ENCODE results near the gene LCAT.
"Not testable (repeated sequence)": the region's sequence is repeated elsewhere in the genome, so short reads cannot be mapped to it uniquely, and the experiment has no call there.

Gene LCAT

DNA sequence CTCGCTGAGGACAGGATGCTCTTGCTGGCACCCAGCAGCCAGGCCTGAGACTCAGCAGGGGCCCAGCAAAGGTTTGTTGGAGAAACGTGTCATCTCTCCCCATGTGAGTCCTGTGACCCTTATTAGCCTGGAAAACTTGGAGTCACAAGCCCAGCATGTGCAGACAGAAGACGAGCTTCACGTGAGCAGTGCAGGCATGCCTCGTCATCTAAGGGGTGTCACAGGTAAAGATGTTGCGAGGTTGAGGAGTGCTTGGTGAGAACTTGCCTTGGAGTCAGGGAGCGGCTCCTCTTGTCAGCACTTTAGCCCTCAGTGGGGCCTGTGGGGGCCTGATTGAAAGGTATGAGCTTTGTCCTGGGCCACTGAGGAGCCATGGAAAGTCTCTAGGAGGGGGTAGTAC is 10.1 kb downstream of the LCAT start:
- in situ Hi-C loops (cut with MboI; ENCODE audit: low sequenced_read_pairs) = no loop called here

DNA sequence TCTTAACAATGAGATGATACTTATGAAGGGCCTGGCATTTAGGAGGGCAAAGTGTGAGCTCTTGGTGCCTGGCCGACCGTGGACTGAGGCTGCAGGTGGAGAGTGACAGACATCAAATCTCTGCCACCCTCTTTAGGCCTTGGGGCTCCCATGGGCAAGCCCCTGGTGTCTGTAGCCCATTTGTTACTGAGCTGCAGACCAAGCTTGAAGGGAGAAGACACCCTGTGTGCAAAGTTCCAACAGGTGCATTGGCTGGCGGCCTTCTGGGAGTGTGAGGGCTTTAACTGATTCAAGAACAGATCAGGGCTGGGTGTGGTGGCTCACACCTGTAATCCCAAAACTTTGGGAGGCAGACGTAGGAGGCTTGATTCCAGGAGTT is 11.5 kb downstream of the LCAT start:
- in situ Hi-C loops (cut with MboI; ENCODE audit: low sequenced_read_pairs) = no loop called here

DNA sequence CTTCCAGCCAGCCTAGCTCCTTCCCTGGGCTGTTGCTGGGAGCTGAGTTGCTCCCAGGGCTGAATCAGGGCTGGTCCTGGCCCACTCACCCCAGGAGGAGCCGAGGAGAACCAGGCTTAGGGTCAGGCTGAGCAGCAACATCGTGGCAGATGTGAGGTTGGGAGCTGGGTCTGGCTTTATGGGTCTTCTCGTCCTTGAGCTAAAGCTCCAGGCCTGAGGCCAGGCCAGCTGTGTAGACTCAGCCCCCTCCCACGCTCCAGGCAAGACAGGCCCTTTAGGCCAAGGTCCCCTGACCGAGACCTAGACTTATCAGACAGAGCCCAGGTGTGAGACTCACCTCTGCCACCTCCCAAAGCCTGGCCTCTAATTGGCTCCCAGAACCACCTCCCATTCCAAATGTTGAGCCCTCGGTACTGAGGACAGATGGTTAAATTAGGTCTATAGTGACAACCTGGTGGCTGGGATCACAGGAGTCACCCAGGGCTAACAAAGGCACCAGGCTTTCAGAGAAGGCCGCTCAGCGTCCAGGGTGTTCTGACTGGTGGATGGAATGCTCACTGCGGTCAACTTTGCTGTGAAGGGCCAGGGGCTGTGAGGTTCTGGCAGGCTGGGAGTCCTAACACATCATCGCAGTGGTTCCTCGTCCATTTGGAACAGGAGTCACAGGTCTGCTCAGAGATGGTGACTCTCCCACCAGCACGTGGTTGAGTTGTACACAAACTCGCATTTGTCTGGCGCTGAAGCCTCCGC is 12.0 kb downstream of the LCAT start, which contains the start of gene CTRL:
TSS of gene CTRL (minus strand) at position 151 of the 750 bp plus-strand sequence. CDS start at position 141, 10 bp downstream.
- in situ Hi-C loops (cut with MboI; ENCODE audit: low sequenced_read_pairs) = no loop called here

DNA sequence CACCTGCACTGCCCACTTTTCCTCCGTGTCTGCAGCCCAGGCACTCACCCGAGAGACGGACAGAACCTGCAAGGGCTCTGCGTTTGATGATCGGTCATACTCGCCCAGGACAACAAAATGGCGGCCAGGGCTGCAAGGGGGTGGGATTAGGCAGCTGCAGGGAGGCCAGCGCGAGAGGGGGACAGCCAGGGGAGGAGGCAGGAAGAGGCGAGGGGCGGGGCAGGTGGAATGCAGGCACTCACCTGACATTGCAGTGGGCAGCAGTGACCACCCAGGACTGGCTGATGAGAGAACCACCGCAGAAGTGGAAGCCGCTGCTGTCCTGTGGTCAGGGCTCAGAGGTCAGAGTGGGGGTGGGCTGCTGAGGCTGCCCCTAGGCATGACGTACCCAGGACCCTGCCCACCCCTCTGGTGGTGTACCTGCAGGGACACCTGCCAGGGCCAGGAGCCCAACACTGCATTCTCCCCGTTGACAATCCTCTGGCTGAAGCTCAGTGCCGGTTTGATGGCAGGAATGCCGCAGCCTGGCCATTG is 13.2 kb downstream of the LCAT start:
- in situ Hi-C loops (cut with MboI; ENCODE audit: low sequenced_read_pairs) = no loop called here

DNA sequence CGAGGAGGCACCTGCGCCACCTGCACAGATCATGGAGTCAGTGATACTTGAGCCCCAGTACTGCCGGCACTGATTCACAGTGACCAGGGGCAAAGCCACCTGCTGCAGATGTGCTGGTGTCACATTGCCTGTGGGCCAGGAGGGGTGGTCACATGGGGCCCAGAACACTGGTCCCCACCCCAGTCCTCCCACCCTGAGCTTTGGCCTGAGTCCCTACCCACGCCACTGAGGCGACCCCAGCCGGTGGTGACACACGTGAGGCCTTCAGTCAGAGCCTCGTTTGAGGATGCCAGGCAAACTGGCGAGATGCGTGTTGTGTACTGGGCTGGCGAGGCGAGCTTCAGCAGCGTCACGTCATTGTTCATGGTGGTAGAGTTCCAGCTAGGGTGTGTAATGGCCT is 13.7 kb downstream of the LCAT start:
- in situ Hi-C loops (cut with MboI; ENCODE audit: low sequenced_read_pairs) = no loop called here

DNA sequence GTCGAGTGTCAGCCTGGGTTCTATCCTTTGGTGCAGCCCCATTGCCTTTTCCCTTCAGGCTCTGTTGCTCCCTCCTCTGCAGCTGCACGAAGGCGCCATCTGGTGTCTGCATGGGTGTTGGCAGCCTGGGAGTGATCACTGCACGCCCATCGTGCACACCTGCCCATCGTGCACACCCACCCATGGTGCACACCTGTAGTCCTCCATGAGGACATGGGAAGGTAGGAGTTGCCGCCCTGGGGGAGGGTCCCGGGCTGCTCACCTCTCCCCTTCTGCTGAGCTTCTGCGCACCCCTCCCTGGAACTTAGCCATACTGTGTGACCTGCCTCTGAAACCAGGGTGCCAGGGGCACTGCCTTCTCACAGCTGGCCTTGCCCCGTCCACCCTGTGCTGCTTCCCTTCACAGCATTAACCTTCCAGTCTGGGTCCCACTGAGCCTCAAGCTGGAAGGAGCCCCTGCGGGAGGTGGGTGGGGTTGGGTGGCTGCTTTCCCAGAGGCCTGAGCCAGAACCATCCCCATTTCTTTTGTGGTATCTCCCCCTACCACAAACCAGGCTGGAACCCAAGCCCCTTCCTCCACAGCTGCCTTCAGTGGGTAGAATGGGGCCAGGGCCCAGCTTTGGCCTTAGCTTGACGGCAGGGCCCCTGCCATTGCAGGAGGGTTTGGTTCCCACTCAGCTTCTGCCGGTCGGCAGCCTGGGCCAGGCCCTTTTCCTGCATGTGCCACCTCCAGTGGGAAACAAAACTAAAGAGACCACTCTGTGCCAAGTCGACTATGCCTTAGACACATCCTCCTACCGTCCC is 15.2 kb downstream of the LCAT start:
- in situ Hi-C loops (cut with MboI; ENCODE audit: low sequenced_read_pairs) = no loop called here

DNA sequence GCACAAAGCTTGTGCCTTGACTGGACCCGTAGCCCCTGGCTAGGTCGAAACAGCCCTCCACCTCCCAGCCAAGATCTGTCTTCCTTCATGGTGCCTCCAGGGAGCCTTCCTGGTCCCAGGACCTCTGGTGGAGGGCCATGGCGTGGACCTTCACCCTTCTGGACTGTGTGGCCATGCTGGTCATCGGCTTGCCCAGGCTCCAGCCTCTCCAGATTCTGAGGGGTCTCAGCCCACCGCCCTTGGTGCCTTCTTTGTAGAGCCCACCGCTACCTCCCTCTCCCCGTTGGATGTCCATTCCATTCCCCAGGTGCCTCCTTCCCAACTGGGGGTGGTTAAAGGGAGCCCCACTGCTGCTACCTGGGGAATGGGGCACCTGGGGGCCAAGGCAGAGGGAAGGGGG is 15.8 kb downstream of the LCAT start:
- in situ Hi-C loops (cut with MboI; ENCODE audit: low sequenced_read_pairs) = no loop called here

DNA sequence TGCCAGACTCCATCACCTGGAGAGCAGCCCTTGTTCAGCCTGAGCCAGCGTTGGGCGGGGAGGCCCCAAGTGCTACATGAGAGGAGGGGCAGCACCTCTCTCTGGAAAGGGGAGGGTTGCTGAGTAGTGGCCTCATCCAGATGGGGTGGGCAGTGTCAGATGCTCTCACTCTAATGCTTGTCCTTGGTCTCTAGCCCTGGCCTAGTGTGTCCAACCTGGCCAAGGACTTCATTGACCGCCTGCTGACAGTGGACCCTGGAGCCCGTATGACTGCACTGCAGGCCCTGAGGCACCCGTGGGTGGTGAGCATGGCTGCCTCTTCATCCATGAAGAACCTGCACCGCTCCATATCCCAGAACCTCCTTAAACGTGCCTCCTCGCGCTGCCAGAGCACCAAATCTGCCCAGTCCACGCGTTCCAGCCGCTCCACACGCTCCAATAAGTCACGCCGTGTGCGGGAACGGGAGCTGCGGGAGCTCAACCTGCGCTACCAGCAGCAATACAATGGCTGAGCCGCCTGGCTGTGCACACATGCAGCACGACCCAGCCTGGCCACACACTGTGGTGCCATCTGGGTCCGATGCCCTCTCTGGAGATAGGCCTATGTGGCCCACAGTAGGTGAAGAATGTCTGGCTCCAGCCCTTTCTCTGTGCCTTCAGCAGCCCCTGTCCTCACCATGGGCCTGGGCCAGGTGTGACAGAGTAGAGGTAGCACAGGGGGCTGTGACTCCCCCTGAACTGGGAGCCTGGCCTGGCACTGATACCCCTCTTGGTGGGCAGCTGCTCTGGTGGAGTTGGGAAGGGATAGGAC is 16.6 kb downstream of the LCAT start:
- in situ Hi-C loops (cut with MboI; ENCODE audit: low sequenced_read_pairs) = no loop called here

DNA sequence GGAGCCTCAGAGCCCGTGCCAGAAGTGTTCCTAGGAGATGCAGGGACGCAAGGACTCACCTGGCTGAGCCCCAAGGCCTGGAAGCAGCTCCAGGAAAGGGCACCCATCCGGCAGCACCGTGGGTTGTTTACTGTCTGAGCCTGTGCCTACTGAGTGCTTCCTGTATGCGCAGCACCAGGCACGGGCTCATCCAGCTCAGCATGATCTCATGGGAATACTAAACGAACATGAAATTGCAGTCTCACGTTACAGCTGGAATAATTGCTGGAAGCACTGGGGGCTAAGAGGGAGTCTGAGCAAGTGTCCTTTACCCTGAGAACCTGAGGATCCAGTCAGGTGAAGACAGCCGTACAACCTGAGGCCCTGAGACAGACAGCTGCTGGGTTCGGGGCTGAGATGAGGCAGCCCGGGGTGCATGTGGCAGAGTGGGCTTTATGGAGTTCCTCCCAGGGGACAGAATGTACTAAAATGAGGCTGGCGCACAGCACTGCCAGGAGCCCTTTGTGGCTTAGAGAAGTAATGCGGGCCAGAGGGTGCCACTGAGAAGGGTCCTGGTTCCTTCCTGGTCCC is 17.7 kb downstream of the LCAT start:
- in situ Hi-C loops (cut with MboI; ENCODE audit: low sequenced_read_pairs) = no loop called here

DNA sequence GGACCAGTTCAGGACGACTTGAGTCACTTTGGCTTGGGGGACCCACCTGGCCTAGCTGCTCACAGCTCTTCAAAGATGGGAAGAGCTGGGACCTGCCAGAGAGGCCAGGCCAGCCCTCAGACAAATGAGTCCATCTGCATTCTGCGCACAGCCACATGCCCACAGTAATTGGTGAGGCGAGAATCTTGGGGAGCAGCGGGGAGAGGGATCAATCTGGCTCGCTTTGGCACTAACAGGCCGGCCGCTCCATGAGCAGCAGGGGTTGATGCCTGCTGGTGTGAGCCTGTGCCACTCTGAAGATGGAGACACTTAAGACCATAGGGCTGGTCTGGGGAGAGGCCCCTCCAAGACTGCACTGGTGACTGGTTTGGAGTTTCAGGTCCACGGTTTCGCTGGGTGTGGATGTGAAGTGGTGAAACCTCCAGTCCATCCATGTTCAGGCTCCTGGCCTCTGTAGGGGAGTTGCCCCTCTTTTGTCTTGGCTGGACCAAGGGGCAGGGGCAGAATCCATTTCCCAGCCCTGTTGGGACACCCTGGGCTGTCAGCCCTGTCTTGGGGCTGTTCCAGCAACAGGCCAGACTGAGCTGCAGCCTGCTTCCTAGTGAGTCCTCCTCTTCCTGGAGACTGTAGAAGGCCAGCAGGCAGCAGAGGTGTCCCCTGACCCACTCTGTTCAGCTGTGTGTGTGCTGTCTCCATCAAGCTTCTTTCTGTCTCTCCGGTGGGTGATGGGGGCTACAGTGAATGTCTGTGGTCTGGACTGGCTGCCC is 19.6 kb downstream of the LCAT start:
- in situ Hi-C loops (cut with MboI; ENCODE audit: low sequenced_read_pairs) = no loop called here

DNA sequence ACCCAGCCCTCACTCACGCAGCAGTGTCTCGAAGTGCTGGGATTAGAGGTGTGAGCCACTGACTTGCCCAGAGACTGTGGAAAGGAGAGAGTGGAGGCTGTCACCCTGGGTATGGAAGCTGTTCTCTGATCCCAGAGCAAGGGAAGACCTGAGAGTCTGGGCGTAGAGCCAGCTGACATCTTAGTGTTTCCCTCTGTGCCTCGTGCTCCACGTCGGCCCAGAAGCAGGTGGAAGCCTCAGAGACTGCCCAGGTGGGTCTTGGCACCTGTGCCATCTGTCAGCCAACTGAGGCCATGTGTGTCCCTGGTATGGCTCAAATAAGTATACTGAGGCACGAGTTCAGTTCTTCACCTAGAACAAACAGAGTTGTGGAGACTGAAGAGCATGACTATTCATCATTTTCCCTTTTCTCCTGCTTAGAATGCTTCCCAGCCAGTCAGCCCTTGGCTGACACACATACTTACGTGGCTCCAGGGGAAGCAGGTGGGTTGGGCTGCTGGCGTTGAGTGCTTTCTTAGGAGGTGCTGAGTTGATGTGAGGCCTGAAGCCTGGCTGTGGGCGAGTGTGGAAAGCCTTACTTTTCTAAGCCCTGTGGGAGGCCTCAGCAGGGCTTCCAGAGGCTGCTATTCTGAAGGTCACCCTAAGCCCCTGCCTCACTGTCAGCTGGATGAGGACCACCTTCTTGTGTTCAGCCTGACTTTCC is 20.4 kb downstream of the LCAT start:
- in situ Hi-C loops (cut with MboI; ENCODE audit: low sequenced_read_pairs) = no loop called here

DNA sequence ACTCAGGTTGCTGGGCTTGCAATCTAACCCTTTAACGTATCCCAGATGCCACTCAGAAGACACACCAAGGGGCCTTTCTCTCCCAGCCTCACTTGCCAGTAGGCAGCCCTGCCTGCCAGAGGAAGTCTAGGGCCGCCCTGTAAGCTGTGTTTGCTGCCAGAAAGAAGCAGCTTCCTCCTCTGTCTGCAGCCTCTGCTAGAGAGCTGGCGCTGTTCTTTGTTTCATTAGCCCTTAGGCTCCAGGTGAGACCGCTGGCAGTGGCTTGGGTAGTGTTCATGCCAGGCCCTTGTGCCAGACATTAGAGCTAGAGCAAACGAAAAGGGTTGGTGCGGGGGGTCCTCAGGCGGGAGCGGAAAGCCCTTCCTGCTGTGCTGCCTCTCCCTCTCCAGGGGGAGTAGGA is 21.2 kb downstream of the LCAT start:
- in situ Hi-C loops (cut with MboI; ENCODE audit: low sequenced_read_pairs) = no loop called here

DNA sequence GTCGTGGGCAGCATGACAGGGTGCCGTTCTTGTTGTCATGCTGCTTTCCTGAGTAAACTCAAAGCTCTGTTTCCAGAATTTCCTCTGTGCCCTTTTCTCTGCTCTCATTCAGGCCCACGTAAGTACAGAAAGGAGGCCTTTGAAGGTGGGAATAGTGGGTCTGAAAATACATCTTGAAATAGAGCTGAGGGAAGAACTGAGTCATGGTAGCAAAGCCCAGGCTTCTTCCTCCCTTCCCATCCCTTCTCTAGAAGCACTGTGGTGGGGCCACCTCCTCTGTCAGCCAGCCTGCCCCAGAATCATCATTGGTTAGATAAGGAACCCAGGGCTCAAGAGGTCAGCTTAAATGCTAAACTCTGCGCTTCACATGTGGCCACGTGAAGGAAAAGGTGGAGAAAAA is 21.7 kb downstream of the LCAT start:
- in situ Hi-C loops (cut with MboI; ENCODE audit: low sequenced_read_pairs) = no loop called here

DNA sequence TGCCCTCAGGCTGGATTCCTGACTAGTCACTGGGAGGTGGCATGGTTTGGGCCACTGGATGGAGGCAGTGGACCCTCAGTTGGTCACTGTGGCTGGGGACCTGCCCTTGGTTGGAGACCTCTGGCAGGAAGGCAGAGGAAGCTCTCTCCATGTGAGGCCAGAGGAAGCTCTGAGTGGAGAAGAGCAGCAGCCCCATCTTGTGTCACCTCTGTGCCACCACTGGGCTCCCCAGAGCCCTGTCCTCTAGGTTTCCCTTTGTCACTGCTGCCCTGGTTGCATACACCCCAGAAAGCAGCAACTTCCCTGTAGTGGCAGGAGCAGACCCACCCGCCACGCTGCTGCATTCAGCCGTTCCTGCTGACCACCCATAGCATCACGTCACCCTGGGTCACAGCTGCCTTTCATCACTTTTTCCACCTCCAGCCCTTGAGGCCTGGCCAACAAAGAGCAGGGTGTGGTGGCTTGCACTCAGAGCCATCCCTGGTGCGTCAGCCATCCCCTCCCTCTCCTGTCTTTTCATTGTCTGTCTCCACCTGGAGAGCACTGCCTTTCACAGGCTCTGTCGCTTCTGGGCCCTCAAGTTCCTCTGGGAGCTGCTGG is 24.2 kb downstream of the LCAT start:
- in situ Hi-C loops (cut with MboI; ENCODE audit: low sequenced_read_pairs) = no loop called here

DNA sequence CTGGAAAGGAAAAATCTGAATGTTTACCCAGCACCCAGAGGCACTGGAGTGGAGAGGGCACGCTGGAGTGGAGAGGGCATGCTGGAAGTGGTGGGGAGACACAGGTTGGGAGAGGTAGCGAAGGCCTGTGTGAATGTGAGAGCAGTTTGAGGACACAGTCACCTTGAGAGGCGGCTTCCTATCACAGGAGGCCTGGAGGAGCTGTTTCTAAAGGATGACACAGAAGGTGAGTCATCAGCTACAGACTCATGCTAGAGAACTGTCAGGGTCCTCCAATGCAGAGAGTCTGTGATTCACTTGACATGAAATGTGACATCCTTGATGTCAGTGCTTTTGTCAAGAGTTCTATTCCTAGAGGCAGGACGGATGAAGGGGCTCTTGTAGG is 26.1 kb downstream of the LCAT start:
- in situ Hi-C loops (cut with MboI; ENCODE audit: low sequenced_read_pairs) = no loop called here

DNA sequence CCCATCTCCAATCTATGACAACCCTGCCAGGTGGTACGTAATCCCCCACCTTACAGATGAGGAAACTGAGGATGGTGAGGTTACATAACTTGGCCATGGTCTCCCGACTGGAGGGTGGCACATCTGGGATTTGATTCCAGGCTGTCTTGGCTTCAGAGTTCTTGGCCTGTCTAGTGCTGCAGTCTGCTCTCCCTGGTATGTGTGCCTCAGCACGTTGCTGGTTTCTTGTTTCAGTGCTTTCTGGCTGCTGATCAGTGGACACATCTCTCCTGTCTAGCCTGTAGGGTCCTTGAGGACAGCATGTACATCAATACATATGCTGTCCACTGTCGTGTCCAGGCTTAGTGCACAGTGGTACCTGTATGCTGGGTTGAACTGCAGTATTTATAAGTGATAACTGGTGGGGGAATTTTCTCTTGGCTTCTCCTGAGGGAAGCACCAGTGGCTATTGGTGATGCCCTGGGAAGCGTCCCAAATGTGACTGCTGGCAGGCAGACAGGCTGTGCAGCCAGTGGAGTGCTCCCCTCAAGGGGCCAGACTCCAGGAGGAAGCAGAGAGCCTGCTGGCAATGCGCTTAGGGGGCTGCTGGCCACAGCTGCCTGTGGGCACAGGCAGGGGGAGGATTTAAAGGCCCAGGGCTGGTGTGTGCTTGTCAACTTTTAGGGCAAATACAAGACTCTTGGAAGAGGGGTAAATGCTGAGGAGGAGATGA is 26.6 kb downstream of the LCAT start:
- in situ Hi-C loops (cut with MboI; ENCODE audit: low sequenced_read_pairs) = no loop called here

DNA sequence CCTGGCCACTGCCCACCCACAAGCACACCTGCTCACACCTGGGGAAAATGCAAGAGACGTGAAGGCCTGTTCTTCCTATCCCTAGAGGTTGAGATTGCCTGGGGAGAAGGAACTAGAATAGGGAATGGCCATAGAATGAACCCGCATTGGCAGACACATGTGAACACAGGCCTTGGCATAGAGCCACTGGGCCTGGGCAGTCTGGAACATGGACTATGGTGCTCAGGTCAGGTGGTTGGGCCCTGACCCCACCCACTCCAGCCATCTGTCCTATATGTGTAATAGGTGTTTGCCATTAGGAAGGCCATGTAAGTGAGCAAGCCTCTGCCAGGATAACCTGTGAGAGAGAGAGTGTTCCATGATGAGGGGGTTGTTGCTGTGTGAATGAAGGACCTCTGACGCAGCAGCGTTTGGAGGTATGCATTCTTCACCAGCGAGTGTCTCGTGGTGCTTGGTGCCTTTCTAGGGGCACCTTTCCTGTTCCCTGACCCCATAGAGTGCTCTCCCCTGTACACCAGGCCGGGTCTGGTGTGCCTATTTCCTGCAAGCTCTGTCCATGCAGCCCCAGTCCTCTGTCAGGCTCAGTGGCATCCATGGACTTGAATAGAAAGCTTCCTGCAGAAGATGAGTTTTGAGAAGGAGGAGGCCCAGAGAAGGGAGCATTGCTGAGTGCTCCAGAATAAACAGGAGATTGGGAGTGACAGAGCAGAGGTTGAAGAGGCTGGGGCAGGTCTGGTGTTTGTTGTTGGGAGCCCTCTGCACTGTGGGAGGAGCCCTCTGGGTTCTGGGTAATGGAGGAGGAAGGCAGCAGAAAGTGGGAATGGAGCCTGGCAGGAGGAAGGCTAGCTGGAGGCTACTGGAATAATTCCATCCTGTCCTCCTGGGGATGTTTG is 27.8 kb downstream of the LCAT start:
- in situ Hi-C loops (cut with MboI; ENCODE audit: low sequenced_read_pairs) = no loop called here

DNA sequence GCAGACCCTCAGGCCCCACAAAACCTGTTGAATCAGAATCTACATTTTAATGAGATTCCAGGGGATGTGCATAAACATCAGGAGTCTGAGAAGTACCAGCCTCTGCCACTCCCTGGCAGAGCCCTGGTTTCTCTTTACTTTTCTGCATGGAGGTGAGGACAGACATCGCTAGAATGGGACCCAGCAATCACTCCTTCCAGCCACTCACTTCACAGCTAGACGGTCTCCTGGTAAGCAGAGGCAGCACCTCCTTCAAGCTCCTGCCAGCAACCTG is 28.5 kb downstream of the LCAT start:
- in situ Hi-C loops (cut with MboI; ENCODE audit: low sequenced_read_pairs) = not testable (repeated sequence)

Measured in hTERT RPE-1 (cell line).